HG02885 (cell line): ENCODE results near the gene NUAK1.

Experiments used
- ATAC-seq: cut with Tn5 transposase; IDR thresholded peaks from one replicate; pipeline ENCODE4 v1.9.1; 2021; ENCODE audit warnings: mild to moderate bottlenecking; ENCODE audit not compliant: unreplicated experiment, poor library complexity

The NUAK1 gene

DNA sequence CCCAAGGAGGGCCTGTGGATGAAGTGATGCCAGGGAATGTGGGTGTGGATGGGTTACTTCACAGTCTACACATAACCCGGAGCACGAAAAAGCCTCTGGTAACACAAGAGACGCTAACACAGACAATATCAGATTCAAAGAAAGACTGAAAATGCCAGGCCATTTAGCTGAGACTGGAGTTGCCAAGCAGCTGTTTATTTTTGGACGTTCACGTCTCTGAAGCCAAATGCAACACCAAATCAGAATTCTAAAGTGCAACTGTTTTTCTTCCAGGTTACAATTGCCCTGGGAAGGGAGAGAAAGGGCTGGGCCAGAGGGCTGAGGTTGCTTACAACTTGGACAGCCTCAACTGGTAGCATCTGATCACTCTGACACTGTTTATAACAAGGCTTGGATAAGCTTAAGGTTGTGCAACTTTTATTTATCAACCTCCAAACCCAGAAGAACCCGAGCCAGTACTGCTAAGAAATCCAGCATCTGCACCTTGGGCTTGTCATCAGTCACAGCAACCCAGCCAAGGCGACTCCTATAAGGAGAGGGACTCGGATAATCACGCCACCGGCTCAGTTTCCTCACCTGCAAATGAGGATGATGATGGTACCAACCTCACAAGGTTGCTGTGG lies 24.8 kb downstream of the NUAK1 start:
- no peak for ATAC-seq

DNA sequence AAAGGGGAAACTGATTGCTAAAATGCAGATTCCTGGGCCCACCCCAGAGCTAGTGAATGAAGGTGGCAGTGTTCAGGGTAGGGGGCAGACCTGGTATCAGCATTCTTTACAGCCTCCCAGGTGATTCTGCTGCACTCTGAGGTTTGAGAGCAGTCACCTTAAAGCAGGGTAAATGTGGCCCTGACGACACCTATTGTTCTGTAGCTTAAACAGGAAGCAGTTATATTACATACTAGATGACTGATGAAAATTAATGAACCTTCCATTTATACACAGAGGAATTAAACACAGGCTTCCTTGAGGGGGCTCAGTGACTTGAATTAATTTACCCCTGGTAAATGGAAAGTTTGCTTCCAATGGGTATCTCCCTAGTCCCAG lies 25.3 kb downstream of the NUAK1 start:
- ATAC-seq = no peak

DNA sequence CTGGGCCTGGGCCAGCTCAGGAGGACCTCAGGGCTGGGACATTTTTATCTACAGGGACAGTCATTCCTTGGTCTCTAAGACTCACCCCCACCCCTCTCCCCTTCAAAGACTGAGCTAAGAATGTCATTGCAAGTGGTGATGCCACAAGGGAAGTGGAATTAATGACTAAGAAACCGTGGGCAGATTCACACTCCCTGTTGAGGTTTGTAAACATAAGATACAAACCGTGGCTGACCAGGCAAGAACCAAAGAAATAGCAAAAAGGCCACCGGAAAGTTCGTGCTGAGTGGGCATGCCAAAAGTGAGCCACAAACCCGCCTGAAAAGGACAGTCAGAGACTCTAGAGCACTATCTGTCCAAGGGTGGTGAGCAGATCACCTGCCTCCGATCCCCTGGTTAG lies 25.7 kb downstream of the NUAK1 start:
- ATAC-seq = no peak

DNA sequence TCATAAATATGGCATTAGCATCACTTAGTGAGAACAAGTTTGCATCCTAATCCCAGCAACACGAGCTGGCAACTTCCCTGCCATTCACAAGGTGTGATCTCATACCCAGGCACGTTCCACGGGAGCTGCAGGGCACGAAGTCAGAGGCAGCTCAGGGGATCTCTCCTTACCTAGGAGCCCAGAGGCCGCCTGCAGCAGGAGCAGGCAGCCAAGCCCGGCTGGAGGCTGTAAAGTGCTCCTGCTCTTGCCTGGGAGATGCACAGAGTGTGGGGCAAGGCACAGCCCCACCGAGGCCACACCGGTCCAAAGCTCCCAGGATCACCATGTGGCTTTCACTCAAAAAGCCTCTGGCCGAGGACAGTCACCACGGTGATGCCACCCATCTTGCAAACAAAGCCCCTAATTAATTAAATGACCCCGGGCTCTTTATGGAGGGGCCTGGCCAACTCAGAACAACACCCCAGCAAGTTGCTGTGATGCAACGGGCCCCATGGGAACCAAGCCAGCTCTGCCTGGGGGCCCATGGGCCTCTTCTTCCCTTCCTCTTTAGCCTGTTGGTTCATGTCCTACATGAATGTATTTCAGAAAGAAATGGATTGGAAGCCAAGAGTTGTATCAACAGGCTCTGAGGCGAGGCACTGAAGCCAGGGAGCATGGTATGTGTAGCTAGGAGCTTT lies 26.5 kb downstream of the NUAK1 start:
- no peak for ATAC-seq

DNA sequence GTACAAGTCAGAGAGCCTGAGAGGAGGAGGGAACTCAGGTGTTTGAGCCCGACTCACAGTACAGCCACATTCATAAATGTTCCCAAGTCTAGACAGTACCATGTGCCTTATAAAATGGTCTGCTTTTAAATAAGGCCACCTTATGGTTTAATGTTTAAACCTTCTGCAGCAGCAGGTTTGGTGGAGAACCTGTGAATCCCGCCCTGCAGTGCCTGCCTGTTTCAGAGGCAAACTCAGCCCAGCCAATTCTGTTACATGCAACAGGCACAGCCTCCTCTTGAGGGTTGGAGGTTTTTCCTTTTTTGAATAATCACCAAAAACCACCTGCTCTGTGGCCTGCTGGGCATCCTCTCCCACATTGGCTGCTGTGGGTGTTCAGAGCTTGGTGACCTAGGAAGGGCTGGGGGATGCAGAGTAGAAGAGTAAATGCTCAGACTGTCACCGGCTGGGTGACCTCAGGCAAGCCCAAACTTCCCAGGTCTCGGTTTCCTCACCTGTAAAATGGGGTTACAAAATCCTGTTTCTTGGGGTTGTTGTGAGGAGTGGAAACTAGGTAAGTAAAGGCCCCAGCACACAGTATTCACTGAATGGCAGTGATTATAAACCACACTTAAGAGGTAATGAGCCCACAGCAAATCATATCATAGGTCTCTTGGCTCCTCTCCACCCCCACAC lies 28.0 kb downstream of the NUAK1 start:
- no peak for ATAC-seq

DNA sequence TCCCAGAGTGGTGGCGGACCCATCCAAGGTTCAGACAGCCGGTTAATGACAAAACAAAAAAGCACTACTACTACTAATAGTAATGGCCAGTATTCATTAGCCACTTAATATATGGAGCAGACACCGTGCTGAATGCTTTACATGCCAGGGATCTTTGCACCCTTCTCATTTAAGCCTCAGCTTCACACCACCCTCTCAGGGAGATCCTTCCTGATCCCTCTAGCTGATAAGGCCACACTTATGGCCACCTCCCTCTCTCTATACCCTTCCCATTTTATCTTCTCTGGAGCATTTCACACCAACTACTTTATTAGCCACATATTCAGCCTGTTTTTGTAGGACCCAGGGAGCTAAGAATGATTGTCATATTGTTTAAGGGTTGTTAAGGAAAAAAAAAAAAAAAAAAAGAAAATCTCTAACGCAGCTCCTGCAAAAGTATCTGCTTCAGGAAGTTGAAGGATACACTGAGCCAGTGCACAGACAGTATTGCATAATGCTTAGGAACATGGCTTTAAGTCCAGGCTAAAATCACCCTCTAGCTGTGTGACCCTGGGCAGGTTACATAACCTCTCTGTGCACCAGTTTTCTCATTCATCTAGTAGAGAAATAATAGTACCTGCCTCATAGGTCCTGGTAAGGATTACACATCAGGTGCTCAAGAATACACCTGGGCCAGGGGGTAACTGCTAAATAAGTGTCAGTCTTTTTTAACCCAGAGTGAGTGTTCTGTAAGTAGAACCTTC lies 29.4 kb downstream of the NUAK1 start:
- no peak for ATAC-seq

DNA sequence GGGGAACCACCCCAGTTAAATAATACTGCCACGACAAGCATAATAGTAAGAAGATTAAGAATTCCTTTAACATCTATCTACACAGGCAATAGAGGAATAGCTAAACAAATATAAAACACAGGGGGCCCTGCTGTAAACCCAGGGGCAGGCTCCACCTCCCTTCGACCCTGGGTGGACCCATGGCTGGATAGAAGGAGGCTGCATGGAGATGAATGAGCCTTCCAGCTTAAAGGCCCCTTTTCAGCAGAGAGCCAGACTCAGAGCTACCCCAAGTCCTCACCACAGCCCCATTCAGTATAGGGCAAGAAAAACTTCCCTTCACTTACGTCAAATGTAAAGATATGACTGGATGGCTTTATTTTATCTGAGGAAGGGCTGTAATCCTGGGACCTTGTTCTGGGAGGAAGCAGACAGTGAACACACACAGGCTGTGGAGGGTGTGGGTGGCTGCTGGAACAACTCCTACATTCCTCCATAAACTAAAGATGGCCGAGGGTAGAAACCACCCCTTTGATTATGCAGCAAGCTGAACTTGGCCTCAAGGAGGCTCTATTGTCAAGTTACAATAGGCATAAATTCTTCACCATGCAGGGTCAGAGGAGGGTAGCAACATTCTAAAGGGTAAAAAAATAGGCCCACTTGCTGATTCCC lies 30.4 kb downstream of the NUAK1 start:
- no peak for ATAC-seq

DNA sequence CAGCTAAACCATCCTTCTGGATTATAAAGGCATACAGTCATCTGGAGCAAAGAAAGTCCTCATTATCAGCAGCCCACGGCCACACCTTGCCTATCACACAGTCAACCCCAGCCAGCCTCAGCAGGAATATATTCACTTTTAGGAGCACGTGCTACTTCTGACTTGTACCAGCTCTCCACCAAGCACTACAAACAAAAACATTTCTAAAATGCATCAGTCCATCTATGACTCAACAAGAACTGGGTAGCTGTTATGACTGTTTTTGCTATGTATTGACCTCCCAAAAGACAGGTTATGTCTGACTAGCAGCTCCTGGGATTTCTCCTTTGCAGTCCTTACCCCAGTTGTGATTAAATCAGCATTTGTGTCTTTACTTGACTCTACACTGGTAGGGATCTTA lies 31.2 kb downstream of the NUAK1 start:
- no peak for ATAC-seq

DNA sequence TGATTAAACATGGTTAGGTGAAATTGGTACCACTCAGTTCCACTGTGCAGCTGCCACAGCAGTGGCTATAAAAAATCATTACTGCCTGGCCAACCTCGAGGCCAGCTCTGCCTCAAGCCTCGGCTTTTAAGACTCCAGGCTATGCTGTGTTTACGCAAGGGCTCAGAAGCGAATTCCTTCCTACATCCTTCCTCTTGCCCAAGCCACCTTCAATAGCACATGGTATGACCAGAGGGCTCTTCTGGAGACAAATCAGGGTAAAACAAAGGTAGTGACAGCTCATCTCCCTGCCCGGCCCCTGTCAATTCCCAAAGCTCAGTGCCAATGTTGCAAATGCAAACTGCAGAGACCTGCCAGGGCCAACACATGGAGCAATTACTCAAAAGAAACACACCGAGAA lies 31.9 kb downstream of the NUAK1 start:
- ATAC-seq = no peak

DNA sequence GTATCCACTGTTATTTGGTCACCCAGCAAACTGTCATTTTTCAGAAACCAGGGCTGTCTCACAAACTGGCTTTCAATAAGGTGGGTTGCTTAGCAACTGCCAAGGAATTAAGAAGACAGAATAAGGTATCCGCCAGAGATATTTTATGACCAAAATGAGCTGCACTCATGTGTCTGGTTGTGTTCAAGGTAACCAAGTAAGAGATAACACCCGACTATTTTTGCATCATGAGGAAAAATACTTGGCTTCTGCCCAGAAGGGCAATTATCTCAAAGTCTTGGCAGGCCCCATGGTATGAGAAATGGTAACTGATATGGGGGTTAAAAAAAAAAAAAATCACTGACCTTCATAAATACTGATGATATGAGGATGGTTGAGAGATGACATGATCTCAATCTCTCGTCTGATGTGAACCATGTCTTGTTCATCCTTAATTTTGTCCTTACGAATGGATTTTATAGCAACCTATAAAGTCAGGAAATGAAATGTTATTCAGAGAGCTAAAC lies 32.6 kb downstream of the NUAK1 start:
- no peak for ATAC-seq

DNA sequence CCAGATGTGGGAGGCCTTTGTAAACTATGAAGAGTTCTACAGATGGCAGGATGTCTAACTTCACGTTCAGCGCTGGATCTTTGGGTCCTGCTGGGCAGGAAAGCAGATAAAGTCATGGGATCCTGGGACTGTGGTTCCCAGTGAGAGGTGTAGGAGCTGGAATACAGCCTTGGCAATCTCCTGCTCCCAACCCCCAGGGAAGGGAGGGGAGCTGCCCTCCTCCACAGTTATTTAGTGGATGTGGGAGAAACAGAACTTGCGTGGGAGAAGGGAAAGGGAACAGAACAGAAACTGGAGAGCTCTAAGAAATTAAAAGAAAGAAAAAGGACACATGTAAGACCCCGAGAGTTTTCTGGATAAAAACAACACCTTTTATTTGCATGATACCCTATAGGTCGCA lies 37.0 kb downstream of the NUAK1 start:
- ATAC-seq = no peak

DNA sequence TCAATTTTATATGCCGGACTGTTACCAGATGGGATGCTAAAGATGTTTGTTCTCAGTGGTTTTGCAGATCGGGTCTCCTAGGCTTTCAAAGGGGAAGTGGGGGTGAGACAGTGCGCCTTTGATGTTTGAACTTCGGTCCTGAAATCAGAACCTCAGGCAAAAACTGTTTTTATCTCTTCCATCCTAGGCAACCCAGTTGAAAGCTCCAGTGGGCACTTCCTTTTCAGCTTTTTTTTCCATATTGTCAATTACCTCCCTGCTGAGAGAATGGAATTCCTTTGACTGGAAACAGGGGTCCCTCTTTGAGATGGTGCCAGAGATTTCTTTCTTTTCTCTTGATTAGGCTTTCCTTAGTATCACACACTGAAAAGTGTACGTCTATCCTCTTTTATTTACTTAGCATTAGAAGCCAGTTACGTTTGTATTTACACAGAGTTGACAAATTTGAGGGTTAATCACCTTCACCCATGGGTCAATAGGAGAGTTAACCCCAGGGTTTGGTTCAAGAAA lies 40.0 kb downstream of the NUAK1 start:
- ATAC-seq = no peak

DNA sequence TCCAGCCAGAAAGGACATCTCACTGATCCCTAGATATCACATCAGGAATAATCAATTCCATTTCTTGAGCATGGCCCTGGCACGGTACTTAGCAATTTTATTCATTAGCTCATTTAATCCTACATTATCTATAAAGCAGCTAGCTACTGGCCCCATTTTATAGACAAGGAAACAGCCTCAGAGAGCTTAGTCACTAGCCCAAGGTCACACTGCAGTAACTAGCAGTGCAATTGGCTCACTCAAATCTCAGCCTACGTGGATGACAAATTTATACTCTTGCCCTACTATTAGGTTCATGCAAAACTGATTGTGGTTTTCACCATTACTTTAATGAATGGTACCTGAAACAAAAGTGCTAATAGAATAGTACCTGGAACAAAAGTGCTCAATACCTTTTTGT lies 41.7 kb downstream of the NUAK1 start:
- no peak for ATAC-seq

DNA sequence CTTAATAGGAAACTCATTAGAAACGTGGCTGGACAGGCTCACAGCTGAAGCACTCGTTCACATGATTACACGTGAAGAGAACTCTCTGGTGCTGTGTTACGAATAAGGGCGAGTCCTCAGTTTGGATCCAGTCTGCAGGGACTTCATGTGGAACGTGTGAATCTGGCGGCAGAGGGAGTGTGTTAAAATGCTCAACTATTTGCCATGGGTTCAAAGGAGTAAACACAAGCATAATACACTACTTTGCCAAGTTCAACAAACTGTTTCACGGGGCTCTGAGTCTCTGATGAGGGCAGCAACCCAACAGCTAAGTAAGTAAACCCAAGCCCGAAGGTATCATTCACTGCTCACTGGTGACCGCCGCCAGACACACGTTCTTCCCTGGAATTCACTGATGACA lies 42.4 kb downstream of the NUAK1 start:
- ATAC-seq = no peak

DNA sequence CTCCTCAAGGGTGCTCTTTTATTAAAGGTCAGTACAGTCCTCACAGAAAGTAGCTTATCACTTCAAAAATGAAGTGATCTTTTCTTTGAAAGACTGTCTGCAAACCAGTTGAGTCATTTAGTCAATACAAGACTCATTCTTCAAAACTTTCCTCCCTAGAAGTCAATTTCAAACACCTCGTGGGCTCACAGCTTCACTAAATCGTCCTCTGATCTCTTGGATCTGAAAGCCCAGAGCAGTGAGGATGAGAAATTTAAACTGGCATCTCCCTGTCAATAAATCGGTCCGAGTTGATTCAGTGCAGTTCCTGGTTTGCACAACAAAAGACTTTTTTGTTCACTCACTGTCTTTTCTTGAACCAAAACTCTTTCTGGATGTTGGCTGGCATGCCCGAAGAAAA lies 44.5 kb downstream of the NUAK1 start:
- ATAC-seq = no peak

DNA sequence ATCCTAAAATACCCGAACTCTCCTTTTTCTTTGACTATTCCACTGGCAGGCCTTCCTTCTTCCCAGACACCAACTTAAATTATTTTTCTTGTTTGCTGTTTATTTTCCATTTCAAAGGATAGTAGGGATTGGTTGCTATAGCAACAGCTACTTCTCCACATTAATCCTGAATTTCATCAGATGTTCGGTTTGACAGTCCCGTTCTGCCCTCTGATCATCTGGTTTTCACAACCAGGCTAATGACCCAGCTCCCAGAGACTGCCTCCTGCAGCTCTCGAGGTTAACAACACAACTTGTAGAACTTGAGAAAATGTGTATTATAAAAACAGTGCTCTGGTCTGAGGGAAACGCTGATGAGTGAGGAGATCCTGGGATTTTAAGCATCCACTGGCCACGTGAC lies 45.5 kb downstream of the NUAK1 start:
- ATAC-seq = no peak

DNA sequence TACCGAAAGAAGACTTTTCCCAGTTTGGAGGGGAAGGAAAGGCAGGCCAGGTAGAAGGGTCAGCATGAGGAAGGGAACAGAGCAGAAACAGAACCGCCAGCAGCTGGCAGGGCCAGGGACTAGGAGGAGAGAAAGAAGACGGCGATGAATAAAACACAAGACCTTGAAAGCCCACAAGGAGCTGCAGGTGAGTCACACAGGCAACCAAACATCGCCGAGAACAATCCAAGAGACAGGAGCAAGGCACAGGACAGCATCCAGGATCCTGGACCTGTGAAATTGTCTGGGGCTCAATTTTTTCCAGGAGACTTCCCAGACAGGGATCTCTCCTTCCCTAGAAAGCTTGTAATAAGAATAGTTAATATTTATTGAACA lies 47.3 kb downstream of the NUAK1 start:
- ATAC-seq = no peak

DNA sequence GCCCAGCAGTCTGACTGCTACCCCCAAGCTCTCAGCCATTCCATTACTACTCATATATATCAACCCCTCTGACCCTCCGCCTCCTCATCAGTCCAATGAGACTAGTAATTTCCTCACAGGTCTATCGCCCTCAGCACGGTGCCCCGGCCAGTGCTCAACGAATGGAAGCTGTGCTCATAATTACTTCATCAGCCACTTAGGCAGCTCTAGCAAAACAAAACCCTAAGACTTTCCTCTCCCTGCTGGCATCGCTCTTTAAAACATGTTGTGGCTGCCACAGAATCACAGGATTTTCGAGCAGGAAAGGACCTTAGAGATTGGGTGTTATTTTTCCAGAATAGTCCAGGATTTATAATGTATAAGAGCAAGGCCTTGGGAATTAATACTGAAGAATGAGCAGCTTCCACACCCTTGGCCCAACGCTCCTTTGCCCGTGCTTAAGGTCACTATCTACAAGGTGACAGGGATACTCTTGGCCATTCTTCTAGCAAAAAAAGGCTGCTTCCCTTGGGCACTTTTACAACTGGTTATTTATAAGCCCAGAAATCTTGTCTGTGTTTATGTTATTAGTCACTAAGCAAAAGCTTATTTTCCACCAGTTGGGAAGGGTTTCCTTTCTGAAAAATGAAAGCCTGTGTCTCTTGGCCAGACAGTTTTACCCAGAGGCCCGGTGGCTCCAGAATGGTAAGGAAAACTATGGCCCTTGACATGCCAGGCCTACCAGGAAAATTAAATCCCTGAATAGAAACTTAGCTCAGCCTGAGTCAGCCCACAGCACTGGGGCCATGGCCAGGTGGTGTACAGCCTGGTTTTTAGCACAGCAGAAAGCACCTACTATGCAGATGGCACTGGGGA lies 47.9 kb downstream of the NUAK1 start:
- no peak for ATAC-seq

DNA sequence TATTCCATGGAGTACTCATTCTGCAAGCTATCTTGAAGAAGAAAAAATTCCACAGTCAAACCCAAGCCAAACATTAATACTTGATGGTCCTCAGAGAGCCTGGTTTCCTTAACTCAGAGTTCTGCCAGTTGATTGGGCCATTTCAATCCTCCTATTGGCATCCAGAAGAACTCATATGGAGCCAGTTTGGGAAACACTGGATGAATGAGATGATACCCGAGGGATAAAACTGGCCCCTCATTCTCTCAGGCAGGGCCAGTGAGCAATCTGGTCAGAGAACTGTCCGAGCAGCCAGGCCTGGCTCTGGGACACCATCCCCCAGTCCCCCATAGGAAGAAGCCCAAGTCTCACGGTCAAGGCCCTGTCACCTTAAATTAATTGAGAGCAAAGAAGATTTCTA lies 48.8 kb downstream of the NUAK1 start:
- ATAC-seq = no peak
